Measurements from ENCODE around the gene MCF2L.

GRCh38 chr13:113102727-113103126, 133.7 kb downstream of the MCF2L start:
- TF ChIP-seq CTCF (IDR thresholded peaks at IDR 0.05) (no peak), EZH2 (IDR thresholded peaks at IDR 0.05) (no peak), EZH2phosphoT487 (IDR thresholded peaks at IDR 0.05) (no peak)
